Activated T-cell treated with anti-CD3 and anti-CD28 coated beads, Interleukin-2, amount 50 U/mL, for 24 hours (primary cell): ENCODE data around the gene DGKE.

Source experiments
- DNase-seq: peaks from one replicate; pipeline ENCODE4 v3.0.0-alpha.2; 2020
- H3K27ac Mint-ChIP-seq: 2 replicates; pipeline ENCODE4 v1.8.0; 2020; ENCODE audit warnings: mild to moderate bottlenecking, mixed read lengths
- H3K27me3 Mint-ChIP-seq: 2 replicates; pipeline ENCODE4 v1.8.0; 2020; ENCODE audit warnings: mixed read lengths
- H3K36me3 Mint-ChIP-seq: 2 replicates; pipeline ENCODE4 v1.8.0; 2020; ENCODE audit warnings: low read depth, mixed read lengths
- H3K4me1 Mint-ChIP-seq: 2 replicates; pipeline ENCODE4 v1.8.0; 2020; ENCODE audit warnings: low read depth, mixed read lengths
- H3K4me3 Mint-ChIP-seq: 2 replicates; pipeline ENCODE4 v1.8.0; 2020; ENCODE audit warnings: mild to moderate bottlenecking, moderate library complexity, mixed read lengths
- H3K9me3 Mint-ChIP-seq: 2 replicates; pipeline ENCODE4 v1.8.0; 2020; ENCODE audit warnings: mixed read lengths

DGKE gene

DNA sequence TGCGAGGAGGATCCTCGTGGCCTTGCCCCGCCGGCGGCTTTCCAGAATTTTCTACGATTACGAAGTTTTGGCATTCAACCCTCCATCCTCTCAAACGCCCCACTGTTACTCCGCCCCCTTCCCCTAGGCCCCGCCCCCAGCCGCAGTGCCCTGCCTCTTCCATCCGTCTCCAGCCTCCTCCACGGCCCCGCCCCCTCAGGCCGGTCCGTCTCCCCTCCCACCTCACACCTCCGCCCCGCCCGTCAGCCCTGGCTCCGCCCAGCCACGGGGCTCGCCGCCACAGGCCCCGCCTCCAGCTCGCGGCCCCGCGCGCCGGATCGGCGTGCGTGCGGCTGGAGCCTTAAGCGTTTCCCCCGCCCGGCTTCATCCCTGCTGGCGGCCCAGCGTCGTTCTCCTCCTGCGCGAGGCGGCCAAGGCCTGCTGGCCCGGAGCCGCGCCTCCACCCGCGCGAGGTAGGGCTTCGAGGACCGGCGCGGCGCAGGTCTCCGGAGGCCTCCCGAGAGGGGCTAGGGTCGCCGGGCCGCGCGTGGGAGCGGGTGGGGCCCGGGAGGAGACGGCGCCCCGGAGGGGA, at the start of gene DGKE, which contains the start of gene C17orf67:
Gene DGKE, plus strand, starts transcription at position 343 of the 571 bp plus-strand sequence. CDS start 645 bp downstream, outside the sequence.
Gene C17orf67, minus strand, starts transcription at position 112 of the 571 bp plus-strand sequence. CDS start 18,110 bp downstream, outside the sequence.
- no peaks in the 10 kb centered on the region for H3K9me3 Mint-ChIP-seq
- H3K36me3 Mint-ChIP-seq, result peaks cover 78% of the 10 kb centered on the region
- peak; percentile 99 for DNase-seq
- H3K4me3 Mint-ChIP-seq, result peak within 1 kb of the TSS; percentile 93
- peak within 1 kb of the TSS; percentile 95 for H3K27ac Mint-ChIP-seq
- H3K27me3 Mint-ChIP-seq, result no peaks in the 10 kb centered on the region
- peaks cover 68% of the 10 kb centered on the region for H3K4me1 Mint-ChIP-seq

DNA sequence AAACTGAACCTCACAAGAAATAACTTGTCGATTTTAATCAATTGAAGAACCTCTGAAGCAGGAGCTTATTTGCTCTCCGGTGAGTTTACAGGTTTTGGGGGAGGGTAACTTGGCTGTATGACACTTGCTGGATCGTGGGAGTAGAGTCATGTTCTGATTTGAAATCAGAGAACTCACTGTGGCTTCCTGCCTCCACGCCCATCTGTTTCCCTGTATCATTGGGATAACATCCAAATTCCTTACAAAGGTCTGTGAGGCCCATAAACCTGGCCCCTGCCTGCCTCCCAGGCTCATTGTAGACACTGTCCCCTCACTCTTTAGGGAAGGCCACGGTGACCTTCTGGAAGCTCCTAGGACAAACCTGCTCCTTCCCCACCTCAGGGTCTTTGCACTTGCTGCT, 48.5 kb upstream of the DGKE start:
- H3K9me3 Mint-ChIP-seq, result peaks cover 2% of the 10 kb centered on the region
- H3K27ac Mint-ChIP-seq, result peak overlapping the region; percentile 35
- peaks cover 49% of the 10 kb centered on the region for H3K4me1 Mint-ChIP-seq
- no peak for DNase-seq
- H3K36me3 Mint-ChIP-seq, result no peaks in the 10 kb centered on the region
- H3K27me3 Mint-ChIP-seq, result peaks cover 5% of the 10 kb centered on the region
- H3K4me3 Mint-ChIP-seq, result no peak overlapping the region

DNA sequence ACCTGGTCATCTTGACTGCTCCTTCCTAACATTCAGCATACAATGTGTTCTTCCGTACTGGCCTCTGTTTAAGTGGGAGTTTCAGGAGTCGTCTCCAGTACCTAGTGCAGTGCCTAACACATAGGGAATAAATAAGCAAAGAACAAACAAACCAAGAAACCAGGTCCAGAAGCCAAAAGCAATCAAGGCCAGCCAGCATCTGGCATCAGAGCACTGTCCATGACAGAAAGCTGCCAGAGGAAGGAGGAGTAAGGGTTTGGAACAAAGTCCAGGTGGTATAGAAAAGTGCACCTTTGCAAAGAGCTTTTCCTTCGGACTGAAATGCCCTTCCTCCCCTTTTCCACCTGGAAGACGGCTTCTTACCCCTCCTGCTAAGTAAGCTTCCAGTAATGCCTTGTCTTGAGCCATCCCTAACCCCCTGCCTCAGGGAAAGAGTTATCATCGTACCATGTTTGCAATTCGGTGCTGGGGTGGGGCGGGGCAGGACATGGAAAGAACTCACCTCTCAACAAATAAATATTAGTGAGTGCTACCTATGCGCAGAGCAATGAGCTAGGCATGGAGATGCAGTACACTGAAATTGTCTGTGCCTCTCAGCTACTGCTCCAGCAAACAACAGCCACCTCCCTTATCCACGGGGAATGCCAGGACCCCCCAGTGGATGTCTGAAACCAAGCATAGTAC, 47.8 kb upstream of the DGKE start:
- H3K36me3 Mint-ChIP-seq, result peaks cover 2% of the 10 kb centered on the region
- H3K9me3 Mint-ChIP-seq, result peaks cover 2% of the 10 kb centered on the region
- peaks cover 43% of the 10 kb centered on the region for H3K4me1 Mint-ChIP-seq
- H3K27ac Mint-ChIP-seq, result peak overlapping the region; percentile 94
- peak overlapping the region; percentile 55 for H3K4me3 Mint-ChIP-seq
- DNase-seq, result no peak
- H3K27me3 Mint-ChIP-seq, result peaks cover 5% of the 10 kb centered on the region

DNA sequence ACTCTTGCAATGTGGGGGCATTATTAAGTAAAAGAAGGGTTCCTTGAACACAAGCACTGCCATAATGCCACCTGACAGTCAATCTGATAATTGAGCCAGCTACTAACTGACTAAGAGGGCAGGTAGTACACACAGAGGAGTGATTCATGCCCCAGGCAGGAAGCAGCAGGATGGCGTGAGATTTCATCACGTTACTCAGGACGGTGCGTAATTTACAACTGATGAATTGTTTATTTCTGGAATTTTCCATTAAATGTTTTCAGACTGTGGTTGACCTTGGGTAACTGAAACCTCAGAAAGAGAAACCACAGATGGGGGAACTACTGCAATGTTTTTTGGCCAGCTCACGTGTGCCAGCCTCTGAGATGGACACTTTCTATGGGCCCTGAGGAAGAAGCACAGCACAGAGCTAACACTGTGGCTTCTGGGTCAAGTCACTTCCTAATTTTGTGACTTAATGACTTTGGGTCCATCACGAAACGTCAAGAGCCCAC, 46.9 kb upstream of the DGKE start:
- peaks cover 4% of the 10 kb centered on the region for H3K9me3 Mint-ChIP-seq
- peak overlapping the region; percentile 55 for H3K4me3 Mint-ChIP-seq
- peak; percentile 50 for DNase-seq
- H3K27me3 Mint-ChIP-seq, result peaks cover 1% of the 10 kb centered on the region
- peaks cover 2% of the 10 kb centered on the region for H3K36me3 Mint-ChIP-seq
- H3K4me1 Mint-ChIP-seq, result peaks cover 40% of the 10 kb centered on the region
- peak overlapping the region; percentile 94 for H3K27ac Mint-ChIP-seq

DNA sequence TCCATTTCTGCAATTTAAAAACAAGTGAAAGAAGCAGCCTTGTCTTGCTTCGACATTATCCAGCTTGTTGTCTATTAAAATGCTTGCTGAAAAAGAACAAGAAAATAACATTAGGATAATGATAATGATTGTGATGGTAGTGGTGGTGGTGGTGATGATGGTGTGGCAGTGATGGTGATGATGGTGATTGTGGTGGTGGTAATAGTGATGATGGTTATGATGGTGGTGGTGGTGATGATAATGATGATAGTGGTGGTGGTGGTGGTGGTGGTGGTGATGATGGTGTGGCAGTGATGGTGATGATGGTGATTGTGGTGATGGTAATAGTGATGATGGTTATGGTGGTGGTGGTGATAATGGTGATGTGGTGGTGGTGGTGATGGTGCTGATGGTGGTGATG, 41.7 kb upstream of the DGKE start:
- Mint-ChIP-seq H3K36me3 (peaks cover 2% of the 10 kb centered on the region), H3K27me3 (no peaks in the 10 kb centered on the region), H3K4me1 (peaks cover 8% of the 10 kb centered on the region), H3K9me3 (peaks cover 7% of the 10 kb centered on the region), H3K27ac (no peak overlapping the region), H3K4me3 (no peak overlapping the region)
- DNase-seq, result no peak

DNA sequence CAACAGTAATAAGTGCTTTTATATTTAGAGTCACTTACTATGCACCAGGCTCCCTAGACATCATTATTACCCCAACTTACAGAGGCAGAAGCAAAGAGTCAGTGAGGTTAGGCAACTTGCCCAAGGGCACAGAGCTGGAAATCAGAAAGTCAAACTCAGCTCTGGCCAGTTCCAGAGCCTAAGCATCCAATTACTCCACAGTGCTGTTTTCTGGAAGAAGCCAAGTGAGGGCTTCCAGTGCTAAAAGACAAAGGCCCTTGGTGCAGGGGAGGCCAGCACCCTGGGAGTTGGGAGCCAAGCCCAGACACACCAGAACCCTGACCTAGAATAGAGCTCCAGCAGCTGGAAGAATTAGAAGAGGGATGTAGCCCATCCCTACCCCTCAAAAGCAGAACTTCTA, 40.4 kb upstream of the DGKE start:
- H3K27me3 Mint-ChIP-seq, result no peaks in the 10 kb centered on the region
- DNase-seq, result no peak
- H3K4me1 Mint-ChIP-seq, result no peaks in the 10 kb centered on the region
- H3K36me3 Mint-ChIP-seq, result peaks cover 2% of the 10 kb centered on the region
- no peak overlapping the region for H3K27ac Mint-ChIP-seq
- H3K4me3 Mint-ChIP-seq, result no peak overlapping the region
- peaks cover 6% of the 10 kb centered on the region for H3K9me3 Mint-ChIP-seq

DNA sequence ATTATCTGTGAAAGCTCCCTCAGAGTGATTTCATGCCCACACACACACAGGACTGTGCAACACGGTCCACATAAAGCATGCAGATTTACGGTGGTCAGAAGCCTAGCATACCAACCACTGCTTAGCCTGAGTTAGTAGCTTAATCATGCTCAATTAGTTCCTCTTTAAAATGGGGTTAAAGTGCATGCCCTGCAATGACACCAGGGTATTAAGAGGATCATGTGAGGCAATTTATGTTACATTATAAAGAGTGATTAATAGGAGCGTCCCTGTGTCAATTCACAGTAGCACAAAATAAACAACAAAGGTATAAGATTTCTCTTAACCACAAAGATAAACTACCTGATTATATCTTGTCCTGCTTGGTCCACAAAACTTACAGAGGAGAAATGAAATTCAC, 40.0 kb upstream of the DGKE start:
- H3K4me3 Mint-ChIP-seq, result no peak overlapping the region
- no peak for DNase-seq

DNA sequence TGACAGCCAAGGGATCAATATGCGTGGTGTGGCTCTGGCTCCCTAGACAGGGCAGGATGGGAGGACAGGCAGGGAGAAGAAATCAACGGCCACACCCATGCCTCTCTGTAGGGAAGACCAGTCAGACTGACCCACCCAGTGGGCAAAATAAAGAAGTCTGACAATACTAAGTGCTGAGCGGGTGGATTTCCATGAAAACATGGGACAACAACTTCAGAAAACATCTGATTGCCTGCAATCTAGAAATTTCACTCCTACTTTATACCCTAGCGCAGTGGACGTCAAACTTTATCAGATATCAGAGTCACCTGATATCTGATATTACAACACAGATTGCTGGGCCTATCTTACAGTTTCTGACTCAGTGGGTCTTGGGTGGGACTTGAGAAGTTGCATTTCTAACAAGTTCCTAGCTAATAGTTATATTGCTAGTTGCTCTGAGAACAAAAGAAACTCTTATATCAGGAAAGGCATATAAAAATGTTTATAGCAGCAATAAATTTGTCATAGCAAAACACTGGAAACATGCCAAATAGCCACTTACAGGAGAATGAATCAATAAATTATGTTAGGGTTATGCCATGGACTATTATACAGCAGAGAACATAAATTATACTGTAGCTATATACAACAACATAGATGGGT, 38.6 kb upstream of the DGKE start:
- Mint-ChIP-seq H3K4me1 (no peaks in the 10 kb centered on the region), H3K36me3 (peaks cover 2% of the 10 kb centered on the region)

More for the DNA sequence above, 40.0 kb upstream of the DGKE start:
- Mint-ChIP-seq H3K36me3 (peaks cover 2% of the 10 kb centered on the region), H3K27ac (no peak overlapping the region), H3K4me1 (no peaks in the 10 kb centered on the region), H3K9me3 (peaks cover 6% of the 10 kb centered on the region), H3K27me3 (no peaks in the 10 kb centered on the region)

DNA sequence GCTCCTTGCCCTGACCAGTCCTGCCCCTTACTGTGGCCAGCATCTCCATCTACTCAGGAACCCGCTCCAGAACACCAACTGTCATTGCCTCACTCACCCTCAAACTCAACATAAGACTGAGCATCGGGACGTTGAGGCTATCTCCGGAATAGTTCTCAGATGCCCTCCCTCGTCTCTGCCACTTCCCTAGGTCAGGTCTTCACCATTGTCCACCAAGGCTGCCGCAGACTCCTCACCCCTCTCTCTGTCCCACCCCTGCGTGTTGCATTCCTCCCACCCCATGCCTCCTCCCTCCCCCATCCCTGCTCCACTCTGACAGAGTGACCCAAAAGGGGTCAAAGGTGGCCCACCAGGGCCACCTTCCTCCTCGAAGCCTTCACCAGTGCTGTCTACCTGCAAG, 37.4 kb upstream of the DGKE start:
- no peaks in the 10 kb centered on the region for H3K27me3 Mint-ChIP-seq
- no peak overlapping the region for H3K27ac Mint-ChIP-seq
- no peaks in the 10 kb centered on the region for H3K4me1 Mint-ChIP-seq
- H3K9me3 Mint-ChIP-seq, result peaks cover 6% of the 10 kb centered on the region
- no peak for DNase-seq
- no peaks in the 10 kb centered on the region for H3K36me3 Mint-ChIP-seq
- no peak overlapping the region for H3K4me3 Mint-ChIP-seq

More for the DNA sequence above, 38.6 kb upstream of the DGKE start:
- H3K27me3 Mint-ChIP-seq, result no peaks in the 10 kb centered on the region
- DNase-seq, result no peak
- no peak overlapping the region for H3K4me3 Mint-ChIP-seq
- H3K27ac Mint-ChIP-seq, result no peak overlapping the region
- peaks cover 6% of the 10 kb centered on the region for H3K9me3 Mint-ChIP-seq

DNA sequence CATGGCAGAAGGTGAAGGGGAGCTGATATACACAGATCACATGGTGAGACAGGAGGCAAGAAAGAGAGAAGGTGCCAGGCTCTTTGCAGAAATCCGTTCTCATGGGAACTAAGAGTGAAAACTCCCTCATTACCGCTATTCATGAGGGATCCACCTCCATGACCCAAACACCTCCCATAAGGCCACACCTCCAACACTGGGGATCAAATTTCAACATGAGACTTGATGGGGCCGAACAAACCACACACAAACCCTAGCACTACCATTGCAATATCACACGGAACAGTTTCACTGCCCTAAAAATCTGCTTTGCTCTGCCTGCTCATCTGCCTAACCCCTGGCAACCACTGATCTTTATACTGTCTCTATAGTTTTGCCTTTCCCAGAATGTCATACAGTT, 35.0 kb upstream of the DGKE start:
- Mint-ChIP-seq H3K27me3 (no peaks in the 10 kb centered on the region), H3K36me3 (no peaks in the 10 kb centered on the region), H3K4me1 (peaks cover 2% of the 10 kb centered on the region), H3K27ac (no peak overlapping the region), H3K4me3 (no peak overlapping the region), H3K9me3 (no peaks in the 10 kb centered on the region)
- DNase-seq, result no peak

DNA sequence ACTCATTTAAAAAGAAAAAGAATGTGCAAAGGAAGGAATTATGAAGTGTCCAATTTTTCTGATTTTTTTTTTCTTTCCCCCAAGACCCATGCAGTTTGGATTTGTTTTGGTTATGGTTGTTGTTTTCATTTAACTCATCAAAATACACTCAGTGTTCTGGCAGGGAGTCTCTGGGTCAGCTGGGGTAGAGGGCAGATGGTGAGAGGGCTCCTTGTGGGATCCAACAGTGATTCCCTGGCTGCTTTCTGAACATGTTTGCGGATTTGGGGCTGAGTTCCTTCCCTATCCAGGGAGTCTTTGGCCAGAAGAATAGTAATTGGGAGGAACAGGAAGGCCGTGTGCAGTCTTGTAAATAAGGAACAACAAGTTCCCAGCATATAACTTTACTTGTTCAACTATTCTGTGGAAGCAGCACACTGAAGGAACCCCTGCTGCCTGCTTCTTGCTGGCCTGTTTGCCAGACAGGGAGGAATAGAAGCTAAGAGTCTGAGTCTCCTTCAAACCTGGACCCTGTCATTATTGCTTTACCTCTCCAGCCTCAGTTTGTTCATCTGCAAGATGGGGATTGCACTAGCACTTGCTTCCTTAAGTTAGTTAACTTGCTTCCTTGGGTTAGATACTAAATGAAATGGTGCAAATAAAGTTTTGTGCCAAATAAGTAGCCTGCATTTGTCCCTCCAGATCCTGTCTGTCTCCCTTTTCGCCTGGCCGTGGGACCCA, 32.3 kb upstream of the DGKE start:
- no peak for DNase-seq
- H3K27me3 Mint-ChIP-seq, result no peaks in the 10 kb centered on the region
- H3K27ac Mint-ChIP-seq, result no peak overlapping the region
- H3K36me3 Mint-ChIP-seq, result no peaks in the 10 kb centered on the region
- no peaks in the 10 kb centered on the region for H3K9me3 Mint-ChIP-seq
- H3K4me3 Mint-ChIP-seq, result no peak overlapping the region
- peaks cover 2% of the 10 kb centered on the region for H3K4me1 Mint-ChIP-seq

DNA sequence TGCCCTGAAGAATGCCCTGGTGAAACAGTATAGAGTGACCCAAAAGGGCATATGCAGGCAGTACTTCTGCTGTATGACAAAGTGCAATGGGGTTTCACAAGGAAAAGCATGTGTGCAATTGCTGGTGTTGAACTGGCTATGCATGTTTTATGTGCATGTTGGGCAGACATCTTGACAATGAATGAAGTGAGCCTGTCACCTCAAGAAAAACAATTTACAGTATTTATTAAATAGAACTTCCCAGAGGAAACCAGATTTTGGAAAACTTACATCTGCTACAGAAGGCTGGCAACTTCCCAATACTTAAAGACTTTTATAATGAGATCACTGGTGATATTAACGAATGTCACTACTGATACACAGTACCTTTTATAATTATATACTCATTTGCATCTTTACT, 30.9 kb upstream of the DGKE start:
- Mint-ChIP-seq H3K4me3 (no peak overlapping the region), H3K27me3 (no peaks in the 10 kb centered on the region), H3K27ac (no peak overlapping the region), H3K9me3 (no peaks in the 10 kb centered on the region), H3K4me1 (peaks cover 2% of the 10 kb centered on the region), H3K36me3 (peaks cover 3% of the 10 kb centered on the region)
- no peak for DNase-seq

DNA sequence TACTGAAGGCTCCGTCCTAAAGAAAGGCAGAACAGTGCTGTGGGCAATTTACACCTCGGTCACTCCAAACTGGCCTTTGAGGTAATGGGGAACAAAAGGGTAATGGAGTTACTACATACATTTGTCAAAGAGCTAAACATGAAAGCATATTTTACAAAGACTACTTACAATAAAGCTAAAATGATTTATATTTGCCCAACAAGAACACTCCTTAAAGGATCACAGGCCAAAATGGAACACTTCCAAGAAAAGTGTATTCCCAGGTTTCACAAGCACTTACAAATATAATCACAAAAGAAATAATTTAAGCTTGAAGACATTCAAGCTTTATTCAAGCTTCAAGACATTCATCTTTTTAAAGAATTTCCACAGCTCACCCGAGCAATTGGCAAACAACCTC, 29.5 kb upstream of the DGKE start:
- no peak overlapping the region for H3K4me3 Mint-ChIP-seq
- peaks cover 2% of the 10 kb centered on the region for H3K4me1 Mint-ChIP-seq
- no peaks in the 10 kb centered on the region for H3K9me3 Mint-ChIP-seq
- no peaks in the 10 kb centered on the region for H3K27me3 Mint-ChIP-seq
- no peak overlapping the region for H3K27ac Mint-ChIP-seq
- H3K36me3 Mint-ChIP-seq, result peaks cover 3% of the 10 kb centered on the region
- DNase-seq, result no peak

DNA sequence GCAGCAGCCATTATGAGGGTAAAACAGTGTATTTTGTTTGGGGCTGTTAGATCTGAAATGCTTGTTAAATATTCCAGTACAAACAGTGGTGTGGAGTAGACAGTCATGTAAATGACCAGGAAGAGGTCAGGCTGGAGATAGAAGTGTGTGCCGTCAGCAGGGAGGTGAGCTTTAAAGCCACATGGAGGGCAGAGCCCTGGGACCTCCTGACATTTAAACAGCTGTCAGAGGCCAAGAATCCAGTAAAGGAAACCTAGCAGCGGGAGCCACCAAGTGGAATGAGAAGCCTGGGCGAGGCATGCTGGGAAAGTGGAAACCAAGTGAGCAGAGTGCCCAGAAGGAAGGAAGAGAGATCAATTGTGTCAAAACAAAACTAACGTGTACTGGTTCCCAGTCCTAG, 27.0 kb upstream of the DGKE start:
- no peak overlapping the region for H3K27ac Mint-ChIP-seq
- no peaks in the 10 kb centered on the region for H3K9me3 Mint-ChIP-seq
- H3K4me1 Mint-ChIP-seq, result peaks cover 2% of the 10 kb centered on the region
- H3K27me3 Mint-ChIP-seq, result no peaks in the 10 kb centered on the region
- no peak for DNase-seq
- H3K4me3 Mint-ChIP-seq, result no peak overlapping the region
- peaks cover 3% of the 10 kb centered on the region for H3K36me3 Mint-ChIP-seq
